Measurements from ENCODE around the gene CAPZA2.

The CAPZA2 gene

GRCh38 chr7:116924741-116925140, 62.4 kb downstream of the CAPZA2 start:
- no peaks in the 10 kb centered on the region for H3K36me3 ChIP-seq
- no peak for DNase-seq
- no peak overlapping the region for H3K4me3 ChIP-seq (ENCODE audit: low read depth, low read length)
- no peaks in the 10 kb centered on the region for H3K9me3 ChIP-seq (ENCODE audit: severe bottlenecking)
- TF ChIP-seq CTCF (IDR thresholded peaks at IDR 0.05; ENCODE audit: low read depth, low read length): no peak
- H3K27me3 ChIP-seq (ENCODE audit: insufficient read depth, low read depth, severe bottlenecking): peaks cover 18% of the 10 kb centered on the region
- H3K27ac ChIP-seq: no peak overlapping the region

- Histone ChIP-seq H3K9me3 (ENCODE audit: severe bottlenecking) (no peaks in the 10 kb centered on the region), H3K27ac (no peak overlapping the region), H3K4me3 (ENCODE audit: low read depth, low read length) (no peak overlapping the region), H3K36me3 (no peaks in the 10 kb centered on the region), H3K27me3 (ENCODE audit: insufficient read depth, low read depth, severe bottlenecking) (peaks cover 57% of the 10 kb centered on the region)
- DNase-seq: no peak
- TF ChIP-seq CTCF (IDR thresholded peaks at IDR 0.05; ENCODE audit: low read depth, low read length): no peak
Measured at GRCh38 chr7:116929021-116929420, 66.6 kb downstream of the CAPZA2 start.

- DNase-seq: peak; percentile 71
- peak; percentile 88 for TF ChIP-seq CTCF (IDR thresholded peaks at IDR 0.05; ENCODE audit: low read depth, low read length)
- Histone ChIP-seq H3K36me3 (no peaks in the 10 kb centered on the region), H3K27ac (no peak overlapping the region), H3K9me3 (ENCODE audit: severe bottlenecking) (no peaks in the 10 kb centered on the region), H3K4me3 (ENCODE audit: low read depth, low read length) (no peak overlapping the region), H3K27me3 (ENCODE audit: insufficient read depth, low read depth, severe bottlenecking) (peaks cover 63% of the 10 kb centered on the region)
Measured at GRCh38 chr7:116929914-116930913, 67.8 kb downstream of the CAPZA2 start.

GRCh38 chr7:116932566-116932965, 70.2 kb downstream of the CAPZA2 start:
- TF ChIP-seq CTCF (IDR thresholded peaks at IDR 0.05; ENCODE audit: low read depth, low read length): no peak
- Histone ChIP-seq H3K27me3 (ENCODE audit: insufficient read depth, low read depth, severe bottlenecking) (peaks cover 84% of the 10 kb centered on the region), H3K4me3 (ENCODE audit: low read depth, low read length) (no peak overlapping the region), H3K36me3 (no peaks in the 10 kb centered on the region), H3K27ac (no peak overlapping the region), H3K9me3 (ENCODE audit: severe bottlenecking) (no peaks in the 10 kb centered on the region)
- DNase-seq: no peak

GRCh38 chr7:116933465-116933864, 71.1 kb downstream of the CAPZA2 start:
- no peak for TF ChIP-seq CTCF (IDR thresholded peaks at IDR 0.05; ENCODE audit: low read depth, low read length)
- peaks cover 86% of the 10 kb centered on the region for H3K27me3 ChIP-seq (ENCODE audit: insufficient read depth, low read depth, severe bottlenecking)
- no peak for DNase-seq
- H3K9me3 ChIP-seq (ENCODE audit: severe bottlenecking): no peaks in the 10 kb centered on the region
- H3K36me3 ChIP-seq: no peaks in the 10 kb centered on the region
- no peak overlapping the region for H3K4me3 ChIP-seq (ENCODE audit: low read depth, low read length)
- H3K27ac ChIP-seq: no peak overlapping the region
